Left lung (tissue), 10 donors: ENCODE measurements around the gene FBXL7. TPM values are rescaled to one million over a fixed set of nuclear protein-coding genes. Genes with fewer than 3 reads are reported as not detected.
A peak's percentile ranks its signal among the peaks of the same experiment; 100 is the strongest.

Experiments used
- ATAC-seq: fragments of 200-7000 bp; cut with Tn5 transposase; one replicate; pipeline ENCODE4 v1.9.1; 2020; ENCODE audit warnings: moderate library complexity
- DNase-seq, 4 donors: peaks; one replicate each; pipeline ENCODE4 v3.0.0-alpha.2; 2013 to 2020
- H3K27ac ChIP-seq, 2 donors: fragments of 200-600 bp; sonication (generic) in 1 of 2; one replicate each; pipeline versions ENCODE4 v1.5.0 to v1.8.0; 2020 to 2021
- H3K27me3 ChIP-seq, 2 donors: fragments of 200-600 bp; sonication (generic) in 1 of 2; one replicate each; pipeline versions ENCODE4 v1.5.0 to v1.8.0; 2020 to 2021
- H3K36me3 ChIP-seq, 2 donors: fragments of 200-600 bp; sonication (generic) in 1 of 2; one replicate each; pipeline versions ENCODE4 v1.5.0 to v1.8.0; 2020 to 2021
- H3K4me1 ChIP-seq, 2 donors: fragments of 200-600 bp; one replicate each; pipeline ENCODE4 v1.8.0; 2021
- H3K4me3 ChIP-seq, 2 donors: fragments of 200-600 bp; sonication (generic) in 1 of 2; one replicate each; pipeline versions ENCODE4 v1.5.0 to v1.8.0; 2020 to 2021; ENCODE audit warnings: mild to moderate bottlenecking in 1 of 2
- H3K9me3 ChIP-seq, 2 donors: fragments of 200-600 bp; sonication (generic) in 1 of 2; one replicate each; pipeline versions ENCODE4 v1.5.0 to v1.8.0; 2020 to 2021
- intact Hi-C, 2 donors: fragments of 100-400 bp; cut with DNase I; formaldehyde crosslinking; loops; one replicate each; pipeline versions ENCODE4 v1.11.2 to v1.14.2; 2022
- polyA plus RNA-seq, 6 donors: library from polyadenylated mRNA; unstranded; fragments of 120-200 nt; gene quantifications; one replicate each; pipeline ENCODE4 v1.2.1, GENCODE V29; 2013; ENCODE audit not compliant: insufficient read length in 6 of 6
- total RNA-seq, 2 donors: library from RNA; stranded (reverse); fragmentation: NEBNext Ultra II Directional; extraction: Animal tissue kit (Norgen Biotek cat#: 25700); gene quantifications; one replicate each; pipeline ENCODE4 v1.2.1, GENCODE V29; 2021
- TF ChIP-seq, protein P1 (sequence below), 2 donors: fragments of 200-600 bp; sonication (generic) in 1 of 2; IDR thresholded peaks; one replicate each; pipeline versions ENCODE4 v1.5.0 to v1.8.0; 2021; ENCODE audit warnings: antibody characterized with exemption in 2 of 2
- donor health status: DM: no; HTN: yes; CAD: no.
- donor health status: DM: no; HTN: no; CAD: no.

FBXL7 gene
- total and polyA plus RNA-seq, 8 donors = 12.0 to 32.4 (median 28.1) TPM

DNA sequence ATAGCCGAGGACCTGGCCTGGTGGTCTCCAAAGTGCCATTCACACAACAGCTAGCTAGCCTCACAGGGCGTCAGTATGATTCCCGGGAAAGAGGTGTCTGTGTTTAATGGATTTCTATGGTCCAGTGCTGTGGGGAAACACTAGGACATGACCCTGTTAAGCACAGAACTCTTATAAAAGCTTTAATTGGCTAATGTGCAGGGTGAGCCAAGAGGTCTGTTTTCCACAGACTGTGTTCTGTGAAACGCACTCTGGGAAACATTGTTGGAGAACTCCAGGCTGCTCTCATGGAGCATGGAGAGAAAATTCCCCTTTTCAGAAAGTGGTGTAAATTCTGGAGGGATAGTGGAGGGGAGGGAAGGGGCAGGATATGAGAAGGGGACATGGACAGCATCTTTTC lies 331.4 kb downstream of the FBXL7 start:
- no peak for DNase-seq
- Histone ChIP-seq H3K4me3 (no peak overlapping the region), H3K9me3 (no peaks in the 10 kb centered on the region), H3K36me3 (no peaks in the 10 kb centered on the region), H3K4me1 (no peaks in the 10 kb centered on the region), H3K27ac (no peak overlapping the region), H3K27me3 (no peaks in the 10 kb centered on the region)
- no peak for ATAC-seq
- TF ChIP-seq, protein P1, sequence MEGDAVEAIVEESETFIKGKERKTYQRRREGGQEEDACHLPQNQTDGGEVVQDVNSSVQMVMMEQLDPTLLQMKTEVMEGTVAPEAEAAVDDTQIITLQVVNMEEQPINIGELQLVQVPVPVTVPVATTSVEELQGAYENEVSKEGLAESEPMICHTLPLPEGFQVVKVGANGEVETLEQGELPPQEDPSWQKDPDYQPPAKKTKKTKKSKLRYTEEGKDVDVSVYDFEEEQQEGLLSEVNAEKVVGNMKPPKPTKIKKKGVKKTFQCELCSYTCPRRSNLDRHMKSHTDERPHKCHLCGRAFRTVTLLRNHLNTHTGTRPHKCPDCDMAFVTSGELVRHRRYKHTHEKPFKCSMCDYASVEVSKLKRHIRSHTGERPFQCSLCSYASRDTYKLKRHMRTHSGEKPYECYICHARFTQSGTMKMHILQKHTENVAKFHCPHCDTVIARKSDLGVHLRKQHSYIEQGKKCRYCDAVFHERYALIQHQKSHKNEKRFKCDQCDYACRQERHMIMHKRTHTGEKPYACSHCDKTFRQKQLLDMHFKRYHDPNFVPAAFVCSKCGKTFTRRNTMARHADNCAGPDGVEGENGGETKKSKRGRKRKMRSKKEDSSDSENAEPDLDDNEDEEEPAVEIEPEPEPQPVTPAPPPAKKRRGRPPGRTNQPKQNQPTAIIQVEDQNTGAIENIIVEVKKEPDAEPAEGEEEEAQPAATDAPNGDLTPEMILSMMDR (IDR thresholded peaks at IDR 0.05) = no peak
- intact Hi-C loops = no loop called here

GRCh38 chr5:15833365-15833764 lies 333.4 kb downstream of the FBXL7 start:
- Histone ChIP-seq H3K4me1 (no peaks in the 10 kb centered on the region), H3K4me3 (no peak overlapping the region), H3K36me3 (no peaks in the 10 kb centered on the region), H3K9me3 (no peaks in the 10 kb centered on the region), H3K27me3 (no peaks in the 10 kb centered on the region), H3K27ac (no peak overlapping the region)
- intact Hi-C loops = no loop called here
- TF ChIP-seq, protein P1 (IDR thresholded peaks at IDR 0.05) = no peak
- DNase-seq (no peak), ATAC-seq (no peak)

DNA sequence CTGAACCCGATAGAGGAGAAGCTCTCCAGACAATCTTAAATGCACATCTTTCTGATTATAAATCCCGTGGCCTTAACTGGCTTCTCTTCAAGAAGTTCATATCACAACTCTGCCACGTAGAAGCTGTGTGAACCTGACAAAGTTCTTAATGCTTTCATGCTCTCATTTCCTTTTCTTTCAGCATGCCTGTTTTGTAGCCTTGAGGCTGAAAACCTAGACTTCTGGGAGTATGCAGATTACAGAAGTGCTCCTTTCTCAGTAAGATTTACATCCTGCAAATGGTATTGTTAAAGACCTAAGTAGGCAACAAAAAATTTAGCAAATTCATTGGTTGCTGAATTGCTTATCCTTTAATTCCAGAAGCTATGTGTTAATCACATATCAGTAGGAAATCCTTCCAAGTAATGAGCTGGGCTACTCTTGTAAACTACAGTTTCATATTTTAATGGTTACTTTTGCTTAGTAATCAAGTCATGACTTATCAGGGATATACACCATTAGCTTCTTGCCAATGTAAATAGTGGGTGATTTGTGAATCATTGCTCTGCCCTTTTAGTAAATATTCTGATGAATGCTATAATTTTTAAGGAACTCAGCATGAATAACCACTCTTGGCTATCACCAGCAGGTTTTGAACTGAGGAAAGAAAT lies 334.7 kb downstream of the FBXL7 start:
- peak; percentile 66 for ATAC-seq
- TF ChIP-seq, protein P1 (IDR thresholded peaks at IDR 0.05) = no peak
- intact Hi-C loops = no loop called here
- Histone ChIP-seq H3K4me3 (no peak overlapping the region), H3K27me3 (no peaks in the 10 kb centered on the region), H3K36me3 (no peaks in the 10 kb centered on the region), H3K27ac (no peak overlapping the region), H3K4me1 (no peaks in the 10 kb centered on the region), H3K9me3 (no peaks in the 10 kb centered on the region)
- peak in 1 of 4 donors; percentile 54 for DNase-seq

DNA sequence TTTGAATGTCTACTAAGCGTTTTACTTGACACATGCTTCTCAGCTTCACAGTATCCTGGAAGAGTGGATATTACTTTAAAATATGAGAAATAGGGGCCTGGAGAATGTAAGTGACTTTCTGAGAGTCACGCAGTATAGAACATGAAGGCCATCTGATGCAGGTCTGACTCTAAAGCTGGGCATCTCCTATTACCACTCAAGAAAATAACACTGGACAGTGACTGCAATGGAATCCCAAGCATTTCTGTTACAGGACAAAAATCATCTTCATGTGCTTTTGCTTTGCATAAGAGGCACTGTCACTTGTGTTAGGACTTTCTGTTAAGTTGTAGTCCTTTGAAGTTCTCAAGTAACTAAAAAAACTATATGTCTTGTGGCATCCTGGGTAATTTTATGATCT lies 335.5 kb downstream of the FBXL7 start:
- no peaks in the 10 kb centered on the region for H3K4me1 ChIP-seq
- H3K9me3 ChIP-seq = no peaks in the 10 kb centered on the region
- ATAC-seq = no peak
- H3K27ac ChIP-seq = no peak overlapping the region
- DNase-seq = no peak
- intact Hi-C loops = no loop called here
- TF ChIP-seq, protein P1 (IDR thresholded peaks at IDR 0.05) = no peak
- no peaks in the 10 kb centered on the region for H3K27me3 ChIP-seq
- H3K4me3 ChIP-seq = no peak overlapping the region
- H3K36me3 ChIP-seq = no peaks in the 10 kb centered on the region

DNA sequence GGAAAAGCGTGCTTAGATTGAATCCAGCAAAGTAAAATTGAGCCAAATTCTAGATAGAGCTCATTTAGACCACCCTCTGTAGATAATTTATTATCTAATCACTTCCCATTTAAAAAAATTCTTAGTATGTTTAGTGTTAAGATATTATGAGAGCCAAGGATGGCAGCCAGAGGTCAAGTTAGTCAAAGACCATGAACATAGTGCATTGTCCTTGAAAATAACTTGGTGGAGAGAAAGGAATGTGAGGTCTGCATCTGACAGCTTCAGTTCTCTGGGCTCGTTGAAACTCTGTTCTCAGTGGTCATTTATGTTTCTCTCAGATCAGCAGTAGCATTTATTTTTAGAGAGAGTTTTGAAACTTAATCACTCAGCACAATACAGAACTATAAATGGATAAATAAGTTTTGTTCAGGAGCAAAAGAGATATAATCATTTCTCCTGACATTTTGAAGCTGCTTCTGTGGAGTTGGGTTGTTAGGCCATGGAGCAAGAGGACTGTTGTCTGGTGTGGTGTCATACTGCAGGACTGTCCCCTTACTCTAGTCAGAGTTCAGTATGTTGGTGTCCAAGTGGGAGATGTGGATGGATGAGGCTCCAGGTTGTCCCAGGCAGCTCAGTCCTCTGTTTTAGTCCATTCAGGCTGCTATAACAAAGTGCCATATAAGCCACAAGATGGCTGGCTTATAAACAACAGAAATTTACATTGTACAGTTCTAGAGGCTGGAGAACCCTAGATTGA lies 337.7 kb downstream of the FBXL7 start:
- Histone ChIP-seq H3K9me3 (peaks cover 0 to 11% of the 10 kb centered on the region in 2 donors), H3K4me1 (no peaks in the 10 kb centered on the region), H3K36me3 (no peaks in the 10 kb centered on the region), H3K27me3 (no peaks in the 10 kb centered on the region), H3K27ac (no peak overlapping the region), H3K4me3 (no peak overlapping the region)
- no peak for ATAC-seq
- DNase-seq = no peak
- intact Hi-C loops = no loop called here
- TF ChIP-seq, protein P1 (IDR thresholded peaks at IDR 0.05) = no peak
